PFSK-1 (cell line): ENCODE data around the gene LRRC40.

Experiments used
- POLR2AphosphoS5 ChIP-seq: IDR thresholded peaks from 2 replicates; pipeline ENCODE4 v1.6.1; 2012; ENCODE audit warnings: low read depth, mild to moderate bottlenecking, control low read depth, low read length, moderate library complexity
- REST ChIP-seq, 2 experiments: IDR thresholded peaks; 2 replicates each; pipeline versions ENCODE4 v1.6.1 to v1.8.0; 2011 to 2012; ENCODE audit warnings: low read depth in 2 of 2, low read length in 2 of 2, control low read depth in 1 of 2, inconsistent platforms in 1 of 2, mild to moderate bottlenecking in 1 of 2, moderate library complexity in 1 of 2; ENCODE audit not compliant: insufficient read depth in 1 of 2
- SIN3A ChIP-seq: IDR thresholded peaks from 2 replicates; pipeline ENCODE4 v1.6.1; 2012; ENCODE audit warnings: mild to moderate bottlenecking, low read length, moderate library complexity, borderline replicate concordance; ENCODE audit not compliant: insufficient read depth
- TAF1 ChIP-seq: IDR thresholded peaks from 2 replicates; pipeline ENCODE4 v1.6.1; 2012; ENCODE audit warnings: low read length, control low read depth, borderline replicate concordance; ENCODE audit not compliant: insufficient read depth

GRCh38 chr1:70248729-70249128, 43.4 kb upstream of the LRRC40 start:
- TF ChIP-seq SIN3A (no peak), POLR2AphosphoS5 (no peak), REST (IDR thresholded peaks at IDR 0.05; ENCODE audit: insufficient read depth in 1 of 2, low read depth in 2 of 2, low read length in 2 of 2) (no peak), TAF1 (no peak)
